ENCODE results near the gene SOD3. TPM values are rescaled to one million over a fixed set of nuclear protein-coding genes. Genes with fewer than 3 reads are reported as not detected.
A peak's percentile ranks its signal among the peaks of the same experiment; 100 is the strongest.

Gene SOD3
- 5.2 and 6.6 TPM in 2 replicates for total RNA-seq
- 2.7 TPM for polyA plus RNA-seq (2012)

GRCh38 chr4:24794916-24795665, at the start of gene SOD3:
TSS of gene SOD3 (plus strand) at chr4:24795573. CDS start at chr4:24799522, 3,949 bp downstream.
- peak; percentile 53 for DNase-seq (ENCODE audit: low read depth)

GRCh38 chr4:24747234-24747975, 48.0 kb upstream of the SOD3 start:
- DNase-seq (ENCODE audit: low read depth), result no peak

- DNase-seq (ENCODE audit: low read depth), result no peak
Observed at GRCh38 chr4:24748023-24748422, 47.4 kb upstream of the SOD3 start.

- DNase-seq (ENCODE audit: low read depth), result no peak
Observed at GRCh38 chr4:24748758-24749350, 46.5 kb upstream of the SOD3 start.

GRCh38 chr4:24750106-24750505, 45.3 kb upstream of the SOD3 start:
- DNase-seq (ENCODE audit: low read depth), result no peak

- DNase-seq (ENCODE audit: low read depth), result no peak
Observed at GRCh38 chr4:24751926-24752539, 43.3 kb upstream of the SOD3 start.

GRCh38 chr4:24753519-24753918, 41.9 kb upstream of the SOD3 start:
- no peak for DNase-seq (ENCODE audit: low read depth)

GRCh38 chr4:24754571-24754970, 40.8 kb upstream of the SOD3 start:
- no peak for DNase-seq (ENCODE audit: low read depth)

GRCh38 chr4:24763631-24764297, 31.6 kb upstream of the SOD3 start:
- peak; percentile 61 for DNase-seq (ENCODE audit: low read depth)

GRCh38 chr4:24764345-24764744, 31.0 kb upstream of the SOD3 start:
- DNase-seq (ENCODE audit: low read depth), result no peak

- DNase-seq (ENCODE audit: low read depth), result peak; percentile 73
Observed at GRCh38 chr4:24765376-24765988, 29.9 kb upstream of the SOD3 start.

- DNase-seq (ENCODE audit: low read depth), result no peak
Observed at GRCh38 chr4:24768006-24768405, 27.4 kb upstream of the SOD3 start.

- no peak for DNase-seq (ENCODE audit: low read depth)
Observed at GRCh38 chr4:24768604-24769003, 26.8 kb upstream of the SOD3 start.

GRCh38 chr4:24769571-24769970, 25.8 kb upstream of the SOD3 start:
- peak; percentile 6 for DNase-seq (ENCODE audit: low read depth)

GRCh38 chr4:24770032-24770584, 25.3 kb upstream of the SOD3 start:
- peak; percentile 87 for DNase-seq (ENCODE audit: low read depth)

- DNase-seq (ENCODE audit: low read depth), result no peak
Observed at GRCh38 chr4:24770667-24771066, 24.7 kb upstream of the SOD3 start.

GRCh38 chr4:24771241-24771640, 24.1 kb upstream of the SOD3 start:
- DNase-seq (ENCODE audit: low read depth), result peak; percentile 77

- peak; percentile 46 for DNase-seq (ENCODE audit: low read depth)
Observed at GRCh38 chr4:24772061-24772705, 23.2 kb upstream of the SOD3 start.

- DNase-seq (ENCODE audit: low read depth), result no peak
Observed at GRCh38 chr4:24772952-24773351, 22.4 kb upstream of the SOD3 start.

GRCh38 chr4:24774452-24774851, 20.9 kb upstream of the SOD3 start:
- DNase-seq (ENCODE audit: low read depth), result no peak

Measured in myocyte (in vitro differentiated cells).